ENCODE data around the gene CLCA1. TPM values are rescaled to one million over a fixed set of nuclear protein-coding genes. Genes with fewer than 3 reads are reported as not detected.

CLCA1 gene
- total RNA-seq, 1 experiment from 2014 or later: 0.08 TPM

DNA sequence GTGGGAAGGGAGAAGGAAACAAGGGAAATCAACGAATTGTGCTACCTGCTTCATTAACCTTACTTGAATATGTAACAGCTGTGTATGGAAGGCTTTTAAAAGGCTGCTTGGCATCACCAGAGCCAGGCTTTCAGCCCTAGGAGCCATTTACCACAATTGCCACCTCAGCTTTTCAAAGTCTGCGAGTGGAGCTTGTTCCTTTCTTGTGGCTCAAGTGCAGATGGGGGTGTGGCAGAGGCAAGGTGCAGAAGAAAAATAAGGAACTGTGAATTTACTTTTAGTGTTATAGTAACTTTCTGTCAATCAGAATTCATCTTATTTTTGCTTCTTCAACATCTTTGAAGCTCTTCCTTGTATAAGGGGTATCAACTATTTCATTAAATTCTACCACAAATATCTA lies 27.1 kb upstream of the CLCA1 start:
- TF ChIP-seq POLR2AphosphoS5 (IDR thresholded peaks at IDR 0.05; ENCODE audit: low read depth, low read length) (no peak), TCF7L2 (IDR thresholded peaks at IDR 0.05; ENCODE audit: low read depth, low read length) (no peak), SIN3A (IDR thresholded peaks at IDR 0.05; ENCODE audit: borderline replicate concordance, insufficient read depth, low read depth, low read length) (no peak)
- TF ChIP-seq, protein P1, sequence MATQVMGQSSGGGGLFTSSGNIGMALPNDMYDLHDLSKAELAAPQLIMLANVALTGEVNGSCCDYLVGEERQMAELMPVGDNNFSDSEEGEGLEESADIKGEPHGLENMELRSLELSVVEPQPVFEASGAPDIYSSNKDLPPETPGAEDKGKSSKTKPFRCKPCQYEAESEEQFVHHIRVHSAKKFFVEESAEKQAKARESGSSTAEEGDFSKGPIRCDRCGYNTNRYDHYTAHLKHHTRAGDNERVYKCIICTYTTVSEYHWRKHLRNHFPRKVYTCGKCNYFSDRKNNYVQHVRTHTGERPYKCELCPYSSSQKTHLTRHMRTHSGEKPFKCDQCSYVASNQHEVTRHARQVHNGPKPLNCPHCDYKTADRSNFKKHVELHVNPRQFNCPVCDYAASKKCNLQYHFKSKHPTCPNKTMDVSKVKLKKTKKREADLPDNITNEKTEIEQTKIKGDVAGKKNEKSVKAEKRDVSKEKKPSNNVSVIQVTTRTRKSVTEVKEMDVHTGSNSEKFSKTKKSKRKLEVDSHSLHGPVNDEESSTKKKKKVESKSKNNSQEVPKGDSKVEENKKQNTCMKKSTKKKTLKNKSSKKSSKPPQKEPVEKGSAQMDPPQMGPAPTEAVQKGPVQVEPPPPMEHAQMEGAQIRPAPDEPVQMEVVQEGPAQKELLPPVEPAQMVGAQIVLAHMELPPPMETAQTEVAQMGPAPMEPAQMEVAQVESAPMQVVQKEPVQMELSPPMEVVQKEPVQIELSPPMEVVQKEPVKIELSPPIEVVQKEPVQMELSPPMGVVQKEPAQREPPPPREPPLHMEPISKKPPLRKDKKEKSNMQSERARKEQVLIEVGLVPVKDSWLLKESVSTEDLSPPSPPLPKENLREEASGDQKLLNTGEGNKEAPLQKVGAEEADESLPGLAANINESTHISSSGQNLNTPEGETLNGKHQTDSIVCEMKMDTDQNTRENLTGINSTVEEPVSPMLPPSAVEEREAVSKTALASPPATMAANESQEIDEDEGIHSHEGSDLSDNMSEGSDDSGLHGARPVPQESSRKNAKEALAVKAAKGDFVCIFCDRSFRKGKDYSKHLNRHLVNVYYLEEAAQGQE (IDR thresholded peaks at IDR 0.05; ENCODE audit: insufficient read depth in 1 of 2, low read depth in 2 of 2, low read length in 1 of 2): no peak
- TF ChIP-seq, protein P2, sequence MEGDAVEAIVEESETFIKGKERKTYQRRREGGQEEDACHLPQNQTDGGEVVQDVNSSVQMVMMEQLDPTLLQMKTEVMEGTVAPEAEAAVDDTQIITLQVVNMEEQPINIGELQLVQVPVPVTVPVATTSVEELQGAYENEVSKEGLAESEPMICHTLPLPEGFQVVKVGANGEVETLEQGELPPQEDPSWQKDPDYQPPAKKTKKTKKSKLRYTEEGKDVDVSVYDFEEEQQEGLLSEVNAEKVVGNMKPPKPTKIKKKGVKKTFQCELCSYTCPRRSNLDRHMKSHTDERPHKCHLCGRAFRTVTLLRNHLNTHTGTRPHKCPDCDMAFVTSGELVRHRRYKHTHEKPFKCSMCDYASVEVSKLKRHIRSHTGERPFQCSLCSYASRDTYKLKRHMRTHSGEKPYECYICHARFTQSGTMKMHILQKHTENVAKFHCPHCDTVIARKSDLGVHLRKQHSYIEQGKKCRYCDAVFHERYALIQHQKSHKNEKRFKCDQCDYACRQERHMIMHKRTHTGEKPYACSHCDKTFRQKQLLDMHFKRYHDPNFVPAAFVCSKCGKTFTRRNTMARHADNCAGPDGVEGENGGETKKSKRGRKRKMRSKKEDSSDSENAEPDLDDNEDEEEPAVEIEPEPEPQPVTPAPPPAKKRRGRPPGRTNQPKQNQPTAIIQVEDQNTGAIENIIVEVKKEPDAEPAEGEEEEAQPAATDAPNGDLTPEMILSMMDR (IDR thresholded peaks at IDR 0.05): no peak
- ChIA-PET POLR2A (interaction anchor here (0.6 kb wide), 1 partner anchor 35 kb away, joined by 3 read pairs; no protein-coding TSS in a partner anchor), CTCF (no interaction called here)
- Histone ChIP-seq H3K4me1 (ENCODE audit: control insufficient read depth, insufficient read depth, low read length) (no peaks in the 10 kb centered on the region), H3K27ac (ENCODE audit: low read length) (no peak overlapping the region), H3K9me3 (ENCODE audit: control insufficient read depth, insufficient read depth, low read depth, low read length) (no peaks in the 10 kb centered on the region), H3K4me3 (ENCODE audit: low read depth in 2 of 2, low read length in 2 of 2) (no peak overlapping the region), H3K27me3 (ENCODE audit: control insufficient read depth, insufficient read depth, low read length) (peaks cover 23% of the 10 kb centered on the region), H3K36me3 (ENCODE audit: control insufficient read depth, insufficient read depth, low read length) (no peaks in the 10 kb centered on the region)
- DNase-seq (ENCODE audit: low read depth, low spot score) (no peak), ATAC-seq (no peak)
- intact Hi-C loops (cut with micrococcal nuclease; ENCODE audit: unreplicated experiment): no loop called here
- BruUV-seq (replicated peaks): no TSS peak
- in situ Hi-C loops (cut with HindIII; ENCODE audit: low pct_unique_long_range_greater_than_20kb, low sequenced_read_pairs): loop anchor here (5.0 kb wide), 1 partner anchor 59 kb away; no protein-coding TSS in a partner anchor

DNA sequence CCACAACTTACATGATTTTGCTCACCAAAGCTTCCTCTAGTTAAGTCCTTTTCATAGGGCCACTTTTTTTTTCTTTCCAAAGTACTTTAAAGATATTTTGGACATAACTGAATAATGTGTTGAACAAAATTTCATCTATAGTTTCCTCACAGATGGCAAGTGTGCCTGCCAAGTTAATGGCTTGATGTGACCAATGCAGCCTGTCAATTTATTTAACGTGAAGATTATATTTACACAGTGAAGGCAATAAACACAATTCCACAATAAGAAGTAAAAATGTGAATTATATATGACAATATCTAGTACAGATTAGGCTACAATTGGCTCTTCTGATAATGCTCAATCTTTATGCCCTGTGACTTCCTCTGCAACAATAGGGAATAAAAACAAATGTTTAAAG lies 26.7 kb upstream of the CLCA1 start:
- no peaks in the 10 kb centered on the region for H3K36me3 ChIP-seq (ENCODE audit: control insufficient read depth, insufficient read depth, low read length)
- POLR2A ChIA-PET: interaction anchor here (0.6 kb wide), 1 partner anchor 36 kb away, joined by 3 read pairs; no protein-coding TSS in a partner anchor

More for the DNA sequence above, 26.7 kb upstream of the CLCA1 start:
- no peak overlapping the region for H3K4me3 ChIP-seq (ENCODE audit: low read depth in 2 of 2, low read length in 2 of 2)
- ATAC-seq (no peak), DNase-seq (ENCODE audit: low read depth, low spot score) (no peak)
- BruUV-seq (replicated peaks): no TSS peak
- in situ Hi-C loops (cut with HindIII; ENCODE audit: low pct_unique_long_range_greater_than_20kb, low sequenced_read_pairs): loop anchor here (5.0 kb wide), 1 partner anchor 60 kb away; no protein-coding TSS in a partner anchor
- no peaks in the 10 kb centered on the region for H3K4me1 ChIP-seq (ENCODE audit: control insufficient read depth, insufficient read depth, low read length)
- no peaks in the 10 kb centered on the region for H3K9me3 ChIP-seq (ENCODE audit: control insufficient read depth, insufficient read depth, low read depth, low read length)
- TF ChIP-seq TCF7L2 (IDR thresholded peaks at IDR 0.05; ENCODE audit: low read depth, low read length) (no peak), POLR2AphosphoS5 (IDR thresholded peaks at IDR 0.05; ENCODE audit: low read depth, low read length) (no peak), SIN3A (IDR thresholded peaks at IDR 0.05; ENCODE audit: borderline replicate concordance, insufficient read depth, low read depth, low read length) (no peak)
- TF ChIP-seq, protein P2 (IDR thresholded peaks at IDR 0.05): no peak; the same call in 1 of the 2 replicates
- TF ChIP-seq, protein P1 (IDR thresholded peaks at IDR 0.05; ENCODE audit: insufficient read depth in 1 of 2, low read depth in 2 of 2, low read length in 1 of 2): no peak
- CTCF ChIA-PET: no interaction called here
- intact Hi-C loops (cut with micrococcal nuclease; ENCODE audit: unreplicated experiment): no loop called here
- H3K27ac ChIP-seq (ENCODE audit: low read length): no peak overlapping the region
- H3K27me3 ChIP-seq (ENCODE audit: control insufficient read depth, insufficient read depth, low read length): peaks cover 25% of the 10 kb centered on the region
